Fibroblast of pulmonary artery (primary cell): ENCODE measurements around the gene KIF26B.
A peak's percentile ranks its signal among the peaks of the same experiment; 100 is the strongest.
"Not testable (repeated sequence)": the region's sequence is repeated elsewhere in the genome, so short reads cannot be mapped to it uniquely, and the experiment has no call there.

Source experiments
- DNase-seq: peaks from one replicate; pipeline ENCODE4 v3.0.0-alpha.2; 2010; ENCODE audit warnings: low read depth
- H3K4me3 ChIP-seq: replicated peaks from 2 replicates; pipeline ENCODE4 v1.5.1; 2011; ENCODE audit warnings: low read depth, mild to moderate bottlenecking, control low read depth, low read length, moderate library complexity
- CTCF ChIP-seq: IDR thresholded peaks from 2 replicates; pipeline ENCODE4 v1.5.1; 2011; ENCODE audit warnings: mild to moderate bottlenecking, control low read depth, low read length, inconsistent platforms; ENCODE audit errors: missing control alignments

The KIF26B gene

GRCh38 chr1:245332513-245332912 lies 177.7 kb downstream of the KIF26B start:
- TF ChIP-seq CTCF, result no peak
- DNase-seq, result no peak

GRCh38 chr1:245334235-245334634 lies 179.4 kb downstream of the KIF26B start:
- no peak for TF ChIP-seq CTCF
- DNase-seq, result no peak
- H3K4me3 ChIP-seq, result no peak overlapping the region

More at GRCh38 chr1:245332513-245332912, 177.7 kb downstream of the KIF26B start:
- H3K4me3 ChIP-seq, result no peak overlapping the region

- TF ChIP-seq CTCF, result no peak
- DNase-seq, result no peak
- H3K4me3 ChIP-seq, result no peak overlapping the region
Measured at GRCh38 chr1:245334827-245335490, 180.2 kb downstream of the KIF26B start.

- H3K4me3 ChIP-seq, DNase-seq: not testable (repeated sequence)
Measured at GRCh38 chr1:245335684-245336083, 180.9 kb downstream of the KIF26B start.

- H3K4me3 ChIP-seq, result no peak overlapping the region
- DNase-seq, result no peak
- TF ChIP-seq CTCF, result no peak
Measured at GRCh38 chr1:245336149-245336983, 181.6 kb downstream of the KIF26B start.

- H3K4me3 ChIP-seq, DNase-seq: not testable (repeated sequence)
Measured at GRCh38 chr1:245336984-245337355, 182.2 kb downstream of the KIF26B start.

- TF ChIP-seq CTCF, result no peak
- peak; percentile 6 for DNase-seq
- H3K4me3 ChIP-seq, result no peak overlapping the region
Measured at GRCh38 chr1:245337829-245338484, 183.2 kb downstream of the KIF26B start.
